ENCODE data around the gene HSPB6. TPM values are rescaled to one million over a fixed set of nuclear protein-coding genes. Genes with fewer than 3 reads are reported as not detected.

HSPB6 gene
- total RNA-seq, 1 experiment from 2014 or later = 0.71 TPM

GRCh38 chr19:35779033-35779432, 22.2 kb upstream of the HSPB6 start:
- no peak for DNase-seq
- CTCF ChIA-PET = no interaction called here
- no peak for TF ChIP-seq CTCF (IDR thresholded peaks at IDR 0.05; ENCODE audit: unreplicated experiment)
- no TSS peak for BruUV-seq (replicated peaks)
- Mint-ChIP-seq H3K27me3 (ENCODE audit: unreplicated experiment) (no peaks in the 10 kb centered on the region), H3K4me1 (ENCODE audit: low read depth, unreplicated experiment) (peaks cover 20% of the 10 kb centered on the region), H3K4me3 (ENCODE audit: low read depth, unreplicated experiment) (no peak overlapping the region), H3K9me3 (ENCODE audit: low read depth, unreplicated experiment) (no peaks in the 10 kb centered on the region), H3K36me3 (ENCODE audit: insufficient read depth, unreplicated experiment) (peaks cover 11% of the 10 kb centered on the region), H3K27ac (ENCODE audit: unreplicated experiment) (no peak overlapping the region)
- intact Hi-C loops (cut with micrococcal nuclease; ENCODE audit: unreplicated experiment) = no loop called here

GRCh38 chr19:35777961-35778360, 21.1 kb upstream of the HSPB6 start:
- no TSS peak for BruUV-seq (replicated peaks)
- H3K4me1 Mint-ChIP-seq (ENCODE audit: low read depth, unreplicated experiment) = peaks cover 13% of the 10 kb centered on the region
- peaks cover 11% of the 10 kb centered on the region for H3K36me3 Mint-ChIP-seq (ENCODE audit: insufficient read depth, unreplicated experiment)
- H3K4me3 Mint-ChIP-seq (ENCODE audit: low read depth, unreplicated experiment) = no peak overlapping the region
- H3K9me3 Mint-ChIP-seq (ENCODE audit: low read depth, unreplicated experiment) = no peaks in the 10 kb centered on the region
- no peak for TF ChIP-seq CTCF (IDR thresholded peaks at IDR 0.05; ENCODE audit: unreplicated experiment)
- no peaks in the 10 kb centered on the region for H3K27me3 Mint-ChIP-seq (ENCODE audit: unreplicated experiment)
- CTCF ChIA-PET = interaction anchor here (0.7 to 0.8 kb wide), 2 partner anchors 15 to 32 kb away, joined by 3 to 4 read pairs; partner anchors contain the start of gene PSENEN
- no peak for DNase-seq
- H3K27ac Mint-ChIP-seq (ENCODE audit: unreplicated experiment) = no peak overlapping the region
- intact Hi-C loops (cut with micrococcal nuclease; ENCODE audit: unreplicated experiment) = no loop called here

- H3K27me3 Mint-ChIP-seq (ENCODE audit: unreplicated experiment) = no peaks in the 10 kb centered on the region
- TF ChIP-seq CTCF (IDR thresholded peaks at IDR 0.05; ENCODE audit: unreplicated experiment) = no peak
- peaks cover 11% of the 10 kb centered on the region for H3K36me3 Mint-ChIP-seq (ENCODE audit: insufficient read depth, unreplicated experiment)
- no peaks in the 10 kb centered on the region for H3K9me3 Mint-ChIP-seq (ENCODE audit: low read depth, unreplicated experiment)
- H3K4me1 Mint-ChIP-seq (ENCODE audit: low read depth, unreplicated experiment) = peaks cover 13% of the 10 kb centered on the region
- CTCF ChIA-PET = interaction anchor here (0.8 kb wide), 1 partner anchor 15 kb away, joined by 4 read pairs; no protein-coding TSS in a partner anchor
- no peak overlapping the region for H3K27ac Mint-ChIP-seq (ENCODE audit: unreplicated experiment)
- no peak for DNase-seq
- no TSS peak for BruUV-seq (replicated peaks)
- H3K4me3 Mint-ChIP-seq (ENCODE audit: low read depth, unreplicated experiment) = no peak overlapping the region
- intact Hi-C loops (cut with micrococcal nuclease; ENCODE audit: unreplicated experiment) = no loop called here
These were observed 20.4 kb upstream of the HSPB6 start for GRCh38 chr19:35777086-35777841.

- intact Hi-C loops (cut with micrococcal nuclease; ENCODE audit: unreplicated experiment) = no loop called here
- Mint-ChIP-seq H3K27ac (ENCODE audit: unreplicated experiment) (peak overlapping the region; percentile 6), H3K27me3 (ENCODE audit: unreplicated experiment) (no peaks in the 10 kb centered on the region), H3K36me3 (ENCODE audit: insufficient read depth, unreplicated experiment) (peaks cover 11% of the 10 kb centered on the region), H3K4me3 (ENCODE audit: low read depth, unreplicated experiment) (peak overlapping the region; percentile 69), H3K4me1 (ENCODE audit: low read depth, unreplicated experiment) (peaks cover 13% of the 10 kb centered on the region), H3K9me3 (ENCODE audit: low read depth, unreplicated experiment) (no peaks in the 10 kb centered on the region)
- BruUV-seq (replicated peaks) = TSS peak; percentile 47
- TF ChIP-seq CTCF (IDR thresholded peaks at IDR 0.05; ENCODE audit: unreplicated experiment) = no peak
- no peak for DNase-seq
- CTCF ChIA-PET = no interaction called here
These were observed 19.4 kb upstream of the HSPB6 start for GRCh38 chr19:35776102-35776788.
